ENCODE measurements around the gene RTL5. TPM values are rescaled to one million over a fixed set of nuclear protein-coding genes. Genes with fewer than 3 reads are reported as not detected.

The RTL5 gene
- total RNA-seq, 2 donors from 2014 or later: 1.5 to 3.0 TPM

DNA sequence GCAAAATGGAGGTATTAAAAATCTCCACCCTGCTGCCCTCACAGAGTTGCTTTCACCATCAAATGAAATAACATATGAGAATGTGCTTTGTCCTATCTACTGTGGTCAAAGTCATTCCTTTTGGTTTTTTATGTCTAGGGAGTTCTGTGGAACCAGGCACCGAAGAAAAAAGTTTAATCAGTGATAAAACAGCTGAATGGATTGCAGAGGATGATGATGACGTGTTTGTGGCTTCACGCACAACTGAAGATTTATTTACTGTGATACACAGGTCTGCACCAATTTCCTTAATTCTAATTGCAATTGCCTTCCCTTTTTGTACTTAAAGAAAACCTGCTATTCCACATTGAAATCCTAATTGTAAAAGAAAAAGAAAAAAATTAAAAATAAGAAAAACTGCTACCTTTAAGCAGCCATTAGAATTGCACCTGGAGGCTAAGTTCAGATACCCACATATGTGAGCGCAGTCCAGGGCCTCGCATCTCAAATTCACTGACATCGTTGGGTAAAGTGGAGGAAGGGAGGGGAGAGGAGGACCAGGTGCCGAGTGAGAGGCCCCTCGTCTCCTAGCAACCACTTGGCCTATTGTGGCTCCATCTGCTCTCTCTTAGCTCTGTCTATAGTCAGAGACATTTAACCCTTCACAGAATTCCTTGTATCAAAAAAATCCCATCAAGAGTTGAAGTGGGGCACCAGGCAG lies 10.5 kb upstream of the RTL5 start:
- no peak overlapping the region for H3K27ac ChIP-seq
- H3K4me3 ChIP-seq: no peak overlapping the region
- TF ChIP-seq CTCF (IDR thresholded peaks at IDR 0.05): no peak
- H3K4me1 ChIP-seq: no peaks in the 10 kb centered on the region
- H3K36me3 ChIP-seq: peaks cover 6% of the 10 kb centered on the region
- no peaks in the 10 kb centered on the region for H3K27me3 ChIP-seq
- DNase-seq (ENCODE audit: low spot score): no peak
- H3K9me3 ChIP-seq: no peaks in the 10 kb centered on the region

- no peak overlapping the region for H3K27ac ChIP-seq
- H3K4me1 ChIP-seq: no peaks in the 10 kb centered on the region
- no peaks in the 10 kb centered on the region for H3K9me3 ChIP-seq
- no peaks in the 10 kb centered on the region for H3K27me3 ChIP-seq
- no peak for TF ChIP-seq CTCF (IDR thresholded peaks at IDR 0.05)
- no peak overlapping the region for H3K4me3 ChIP-seq
- no peak for DNase-seq (ENCODE audit: low spot score)
- H3K36me3 ChIP-seq: peaks cover 6% of the 10 kb centered on the region
These were observed 9.8 kb upstream of the RTL5 start for GRCh38 chrX:72141372-72142004.

GRCh38 chrX:72139538-72139937 lies 7.8 kb upstream of the RTL5 start:
- no peak for DNase-seq (ENCODE audit: low spot score)
- TF ChIP-seq CTCF (IDR thresholded peaks at IDR 0.05): no peak
- H3K4me3 ChIP-seq: no peak overlapping the region
- peaks cover 6% of the 10 kb centered on the region for H3K36me3 ChIP-seq
- H3K4me1 ChIP-seq: no peaks in the 10 kb centered on the region
- H3K9me3 ChIP-seq: no peaks in the 10 kb centered on the region
- H3K27ac ChIP-seq: no peak overlapping the region
- H3K27me3 ChIP-seq: no peaks in the 10 kb centered on the region

DNA sequence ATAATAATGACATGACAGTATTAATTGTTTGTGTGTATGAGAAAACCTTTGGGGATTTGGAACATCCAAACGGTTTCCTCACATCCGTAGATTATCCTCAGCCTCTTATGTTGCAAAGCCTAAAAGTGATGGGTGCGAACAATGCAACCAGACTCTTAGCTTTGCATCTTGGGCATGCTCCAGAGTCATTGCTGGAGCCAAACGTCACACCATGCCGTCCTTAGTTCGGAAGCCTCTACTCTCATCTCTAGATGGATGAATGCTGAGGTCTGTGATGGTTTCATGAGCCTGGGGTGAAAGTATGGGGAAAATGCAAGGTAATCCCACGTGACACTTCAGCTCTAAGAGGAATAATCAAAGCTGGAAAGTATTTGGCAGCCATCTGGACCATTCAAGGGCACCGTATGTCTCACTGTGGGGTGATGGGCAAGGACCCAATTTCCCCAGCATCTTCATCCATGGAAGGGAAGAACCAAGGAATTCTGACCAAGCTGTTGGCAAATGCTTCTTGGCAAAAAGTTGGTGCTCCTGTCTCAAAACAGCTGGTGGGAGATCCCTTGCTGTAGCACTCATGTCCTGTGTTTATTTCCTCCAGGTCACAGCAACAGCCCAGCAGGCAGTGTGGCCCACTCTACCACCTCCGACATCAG lies 6.3 kb upstream of the RTL5 start:
- no peak for TF ChIP-seq CTCF (IDR thresholded peaks at IDR 0.05)

DNA sequence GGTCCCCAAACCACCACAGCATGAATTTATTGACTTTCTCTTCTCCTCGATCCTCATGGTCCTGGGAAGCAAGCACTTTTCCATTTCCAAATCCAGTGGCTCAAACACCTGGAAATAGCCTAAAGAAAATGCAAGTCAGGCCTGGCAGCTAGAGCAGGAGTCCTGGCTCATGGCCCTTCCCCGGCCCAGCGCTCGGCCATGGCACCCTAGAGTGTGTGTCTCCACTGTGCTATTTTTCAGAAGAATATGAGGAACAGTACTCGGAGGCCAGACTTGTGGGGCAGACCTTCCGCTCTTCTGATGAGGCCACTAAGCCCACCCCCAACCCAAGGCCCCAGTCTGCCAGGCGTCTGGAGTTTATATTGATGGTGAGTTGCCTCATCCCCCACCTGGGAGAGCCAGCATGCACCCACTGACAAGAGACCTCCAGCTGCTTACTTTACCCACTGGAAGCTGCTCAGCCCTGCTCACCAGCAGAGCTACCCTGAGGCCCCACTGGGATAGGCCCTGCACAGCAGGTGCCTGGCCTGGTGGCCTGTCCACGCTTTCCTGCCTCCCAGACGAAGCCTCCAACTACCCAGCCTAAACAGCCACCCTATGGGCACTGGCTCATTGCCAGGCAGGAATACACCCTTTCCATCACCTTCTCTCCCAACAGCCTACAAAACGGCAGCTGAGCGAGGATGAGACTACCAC lies 2.3 kb upstream of the RTL5 start:
- H3K4me1 ChIP-seq: no peaks in the 10 kb centered on the region
- H3K4me3 ChIP-seq: no peak overlapping the region
- TF ChIP-seq CTCF (IDR thresholded peaks at IDR 0.05): no peak
- no peaks in the 10 kb centered on the region for H3K36me3 ChIP-seq
- DNase-seq (ENCODE audit: low spot score): no peak
- no peak overlapping the region for H3K27ac ChIP-seq
- H3K9me3 ChIP-seq: no peaks in the 10 kb centered on the region
- no peaks in the 10 kb centered on the region for H3K27me3 ChIP-seq

More for the DNA sequence above, 6.3 kb upstream of the RTL5 start:
- DNase-seq (ENCODE audit: low spot score): no peak
- no peak overlapping the region for H3K27ac ChIP-seq
- H3K4me3 ChIP-seq: no peak overlapping the region
- no peaks in the 10 kb centered on the region for H3K9me3 ChIP-seq
- peaks cover 6% of the 10 kb centered on the region for H3K36me3 ChIP-seq
- H3K4me1 ChIP-seq: no peaks in the 10 kb centered on the region
- H3K27me3 ChIP-seq: no peaks in the 10 kb centered on the region

Measured in right atrium auricular region (tissue), 2 donors.